GM21717 (cell line): ENCODE data around the gene LBR.

ENCODE experiments used
- ATAC-seq: cut with Tn5 transposase; IDR thresholded peaks from one replicate; pipeline ENCODE4 v1.9.1; 2021; ENCODE audit warnings: mild to moderate bottlenecking, moderate library complexity; ENCODE audit not compliant: unreplicated experiment

Gene LBR

DNA sequence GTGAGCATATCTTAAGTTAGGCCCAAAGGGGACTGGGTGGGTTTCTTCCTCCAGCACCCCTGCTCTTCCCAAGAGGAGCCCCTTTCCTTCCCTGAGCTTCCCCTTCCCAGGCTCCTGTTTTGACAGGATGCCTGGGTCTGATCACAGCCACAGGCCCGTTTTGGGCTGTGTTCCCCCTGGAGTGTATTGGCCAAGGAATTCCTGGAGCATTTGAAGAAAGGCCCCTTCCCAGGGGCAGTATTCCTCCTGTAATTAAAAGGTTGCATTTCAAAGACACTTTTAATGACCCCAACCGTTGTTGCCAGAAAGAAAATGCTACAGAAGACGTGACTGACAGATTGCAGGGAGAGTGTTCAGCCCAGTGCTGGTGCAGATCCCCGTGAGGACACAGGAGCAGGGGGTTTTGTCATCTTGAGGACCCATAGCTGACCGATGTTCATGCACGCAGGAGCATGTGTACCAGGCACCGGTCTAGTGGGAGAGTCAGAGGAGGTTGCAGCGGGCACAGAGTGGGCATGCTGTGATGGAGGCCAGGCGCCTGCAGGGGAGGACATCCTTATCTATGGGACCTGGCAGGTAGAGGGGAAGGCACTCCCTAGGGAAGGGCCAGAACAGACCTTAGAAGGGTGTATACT is 19.3 kb upstream of the LBR start:
- no peak for ATAC-seq

- ATAC-seq: no peak
Observed at GRCh38 chr1:225446595-225446960, 18.7 kb upstream of the LBR start.

- no peak for ATAC-seq
Observed at GRCh38 chr1:225445639-225446594, 18.1 kb upstream of the LBR start.

GRCh38 chr1:225442123-225442505 is 14.3 kb upstream of the LBR start:
- no peak for ATAC-seq

GRCh38 chr1:225441314-225442122 is 13.7 kb upstream of the LBR start:
- peak; percentile 31 for ATAC-seq

DNA sequence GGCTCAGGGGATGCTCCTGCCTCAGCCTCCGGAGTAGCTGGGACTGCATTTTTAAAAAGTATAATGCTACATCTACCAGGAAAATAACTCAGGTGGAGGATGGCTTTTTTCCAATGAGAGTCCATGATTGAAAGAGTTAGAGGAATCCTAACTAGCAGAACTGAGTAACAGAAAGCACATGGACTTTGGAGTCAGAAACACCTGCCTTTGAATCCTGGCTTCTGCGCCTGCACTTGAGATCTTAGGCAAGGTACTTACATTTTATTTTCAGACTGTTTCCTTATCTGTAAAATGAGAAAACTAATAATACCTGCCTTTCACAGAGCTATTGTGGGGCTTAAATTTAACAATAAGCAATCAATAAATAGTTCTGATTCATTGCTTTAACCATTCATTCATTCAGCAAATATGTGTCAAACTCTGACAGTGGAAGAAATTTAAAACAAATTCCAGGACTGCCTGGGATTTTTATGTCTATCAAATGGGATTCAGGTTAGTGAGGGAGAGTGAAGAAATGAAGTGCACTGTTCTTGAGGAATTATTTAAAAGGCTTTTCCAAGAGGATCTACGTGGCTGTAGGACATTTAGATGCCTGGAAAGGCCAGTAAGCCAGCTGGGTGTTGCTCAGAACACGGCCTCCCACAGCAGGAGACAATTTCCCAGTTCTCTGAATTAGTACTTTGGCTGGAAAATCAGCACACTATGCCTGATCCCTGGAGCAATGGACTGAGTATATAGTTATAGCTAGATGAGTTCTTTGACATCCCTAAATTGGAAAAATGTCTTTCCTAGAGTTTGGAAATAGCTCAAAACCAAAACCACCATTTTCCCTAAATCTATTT is 12.8 kb upstream of the LBR start:
- ATAC-seq: no peak

DNA sequence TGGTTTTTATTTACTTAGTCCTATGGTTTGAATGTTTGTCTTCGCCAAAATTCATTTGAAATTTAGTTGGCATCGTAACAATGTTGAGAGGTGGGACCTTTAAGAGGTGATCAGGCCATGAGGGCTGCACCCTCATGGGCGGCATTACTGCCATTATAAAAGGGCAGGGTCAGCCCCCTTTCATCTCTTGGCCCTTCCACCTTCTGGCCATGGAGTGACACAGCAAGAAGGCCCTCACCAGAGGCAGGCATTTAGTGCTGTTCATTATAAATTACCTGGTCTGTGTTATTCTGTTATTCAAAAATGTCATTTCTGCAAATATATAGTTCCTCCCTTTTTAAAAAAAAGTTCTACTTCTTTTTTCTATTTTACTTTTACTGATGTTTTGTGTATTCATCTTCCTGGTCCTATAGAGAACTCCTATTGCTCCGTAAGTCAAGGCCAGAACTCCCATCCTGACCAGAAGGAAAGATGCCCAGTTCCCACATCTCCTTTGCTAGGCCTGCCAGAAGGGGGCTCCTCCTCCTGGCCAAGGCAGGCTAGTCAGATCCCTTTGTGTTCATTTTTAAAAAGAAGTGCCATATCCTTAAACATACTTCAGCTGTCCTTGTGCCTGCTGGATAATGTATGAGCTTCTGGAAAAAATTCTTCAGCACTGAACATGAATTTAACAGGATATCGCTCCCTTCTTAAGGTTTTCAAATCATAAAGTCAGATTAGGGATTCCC is 10.0 kb upstream of the LBR start:
- ATAC-seq: no peak

DNA sequence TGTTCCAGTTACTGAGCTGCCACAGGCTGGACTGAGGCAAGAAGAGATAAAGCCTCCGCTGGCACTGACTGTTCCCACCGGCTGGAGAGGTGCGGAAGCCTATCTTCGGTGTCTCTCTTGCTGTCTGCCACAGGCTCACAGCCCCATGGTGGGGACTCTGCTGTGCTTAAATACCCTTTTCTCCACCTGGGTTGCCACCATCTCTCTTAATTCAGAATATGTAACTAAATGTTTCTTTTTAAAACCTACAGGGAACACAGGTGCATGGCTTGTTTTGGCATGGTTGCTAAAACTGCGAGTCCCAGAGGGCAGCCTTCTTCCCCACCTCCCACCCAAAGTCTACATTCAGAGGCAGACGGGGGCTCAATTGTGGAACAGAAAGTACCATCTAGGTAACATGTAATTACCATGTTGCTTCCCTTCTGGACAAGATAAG is 8.1 kb upstream of the LBR start:
- peak; percentile 76 for ATAC-seq

DNA sequence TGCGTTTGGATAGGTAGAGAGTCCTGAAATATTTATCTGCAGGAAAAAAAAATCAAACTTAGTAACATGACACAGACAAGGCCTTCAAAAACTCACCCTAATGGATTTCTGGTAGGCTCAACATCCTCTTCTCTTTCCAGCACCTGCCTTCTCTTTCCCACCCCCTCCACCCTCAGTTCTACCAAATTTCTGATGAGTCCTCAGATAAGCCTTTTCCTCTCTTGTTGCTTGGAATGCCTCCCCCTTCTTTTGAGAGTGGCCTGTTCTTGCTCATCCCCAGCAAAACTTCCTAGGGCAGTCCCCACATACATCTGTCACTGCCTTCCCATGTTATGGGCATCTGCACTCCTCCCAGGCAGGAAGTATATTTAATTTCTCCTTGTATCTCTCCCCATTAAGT is 7.6 kb upstream of the LBR start:
- ATAC-seq: peak; percentile 31

GRCh38 chr1:225435076-225435475 is 7.2 kb upstream of the LBR start:
- no peak for ATAC-seq

DNA sequence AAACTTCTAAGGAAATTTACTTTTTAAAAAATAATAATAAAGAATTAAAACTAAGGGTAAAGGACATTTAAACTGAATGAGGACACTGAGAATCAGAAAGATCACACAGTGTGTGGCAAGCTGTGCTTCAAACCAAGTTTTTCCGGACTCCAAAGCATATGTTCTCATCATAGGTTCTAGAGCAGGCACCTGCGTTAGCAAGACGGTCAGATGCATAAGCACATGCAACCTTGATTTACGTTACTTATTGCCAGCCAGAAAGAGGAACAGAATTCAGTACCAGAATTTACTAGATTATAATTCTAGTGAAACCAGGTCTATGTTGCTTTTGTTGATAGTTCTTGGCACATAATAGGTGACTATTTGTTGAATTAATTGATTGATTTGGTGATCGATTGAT is 6.2 kb upstream of the LBR start:
- no peak for ATAC-seq

DNA sequence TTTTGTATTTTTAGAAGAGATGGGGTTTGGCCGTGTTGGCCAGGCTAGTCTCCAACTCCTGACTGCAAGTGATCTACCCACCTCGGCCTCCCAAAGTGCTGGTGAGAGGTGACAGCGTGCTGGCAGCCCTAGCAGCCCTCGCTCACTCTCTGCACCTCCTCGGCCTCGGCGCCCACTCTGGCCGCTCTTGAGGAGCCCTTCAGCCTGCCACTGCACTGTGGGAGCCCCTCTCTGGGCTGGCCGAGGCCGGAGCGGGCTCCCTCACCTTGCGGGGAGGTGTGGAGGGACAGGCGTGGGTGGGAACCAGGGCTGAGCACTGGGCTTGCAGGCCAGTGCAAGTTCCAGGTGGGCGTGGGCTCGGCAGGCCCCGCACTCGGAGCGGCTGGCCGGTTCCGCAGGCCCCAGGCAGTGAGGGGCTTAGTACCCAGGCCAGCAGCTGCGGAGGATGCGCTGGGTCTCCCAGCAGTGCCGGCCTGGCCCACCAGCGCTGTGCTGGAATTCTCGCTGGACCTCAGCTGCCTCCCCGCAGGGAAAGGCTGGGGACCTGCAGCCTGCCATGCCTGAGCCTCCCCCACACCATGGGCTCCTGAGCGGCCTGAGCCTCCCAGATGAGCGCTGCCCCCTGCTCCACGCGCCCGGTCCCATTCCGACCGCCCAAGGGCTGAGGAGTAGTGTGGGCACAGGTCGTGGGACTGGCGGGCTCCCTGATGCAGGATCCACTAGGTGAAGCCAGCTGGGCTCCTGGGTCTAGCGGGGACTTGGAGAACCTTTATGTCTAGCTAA is 3.4 kb upstream of the LBR start:
- ATAC-seq: no peak

GRCh38 chr1:225430301-225430700 is 2.5 kb upstream of the LBR start:
- ATAC-seq: no peak

DNA sequence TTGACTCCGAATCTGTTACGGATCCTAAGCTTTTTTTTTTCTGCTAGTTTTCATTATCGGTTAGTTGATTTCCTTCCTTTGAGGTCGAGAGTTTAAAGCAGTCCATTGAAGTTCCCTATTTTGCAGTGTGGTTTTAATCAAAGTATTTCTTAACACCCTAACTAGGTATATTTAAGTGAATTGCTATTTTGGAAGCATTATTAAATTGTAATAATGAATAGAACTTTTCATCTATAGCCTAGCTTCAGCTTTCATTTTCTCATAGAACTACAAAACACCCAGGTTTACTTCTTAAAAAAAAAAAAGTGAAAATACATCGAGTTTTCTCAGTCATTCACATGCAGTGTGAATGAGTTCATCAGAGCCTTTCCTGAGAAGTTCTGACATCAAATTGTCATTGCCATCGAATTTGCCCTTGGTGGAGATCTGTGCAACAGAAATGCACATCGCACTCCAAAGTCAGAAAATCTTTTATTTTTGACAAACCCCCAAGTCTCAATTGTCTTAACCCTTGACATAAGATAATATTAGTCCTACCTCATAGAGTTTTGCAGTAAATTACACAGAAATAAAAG is 1.1 kb upstream of the LBR start:
- peak; percentile 15 for ATAC-seq

- peak; percentile 90 for ATAC-seq
Observed at GRCh38 chr1:225428068-225428880, 436 bp upstream of the LBR start.

DNA sequence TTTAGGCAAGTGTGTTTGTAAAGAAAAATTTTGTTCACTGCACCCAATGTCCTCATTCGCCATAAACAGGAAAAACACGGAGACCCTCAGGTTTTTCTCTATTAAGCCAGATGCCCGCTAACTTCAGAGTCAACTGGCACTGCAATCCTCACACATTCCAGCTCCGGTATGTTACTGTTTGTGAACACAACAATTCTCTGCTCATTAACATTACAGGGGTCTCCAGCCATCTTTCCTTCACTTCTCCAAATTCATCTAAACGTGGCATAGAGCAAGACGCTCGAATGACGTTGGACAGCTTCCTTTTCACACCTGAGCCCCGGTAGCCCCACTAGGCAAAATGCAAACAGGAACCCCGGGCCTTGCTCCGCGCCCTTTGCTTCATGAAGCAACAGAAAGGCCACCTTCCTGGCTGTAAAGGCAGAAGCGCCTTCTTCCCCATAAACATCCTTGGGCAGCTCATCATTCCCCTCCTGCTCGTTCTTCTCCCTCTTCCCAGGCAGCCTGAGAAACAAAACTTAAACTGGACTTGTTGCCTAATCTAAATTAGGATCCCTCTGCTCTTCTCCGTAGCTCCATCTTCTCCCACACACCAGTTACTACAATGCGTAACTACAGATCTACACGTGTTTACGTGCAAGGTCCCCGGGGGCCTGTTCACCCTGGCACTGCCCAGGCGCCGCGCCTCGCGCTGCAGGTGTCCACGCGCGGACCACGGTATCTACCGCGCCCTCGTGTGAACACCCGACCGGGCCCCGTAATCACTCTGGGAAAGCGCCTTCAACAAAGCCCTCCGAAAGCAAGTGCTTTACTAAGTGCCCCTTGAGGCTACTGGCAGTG is 1.2 kb downstream of the LBR start:
- no peak for ATAC-seq

- no peak for ATAC-seq
Observed at GRCh38 chr1:225425201-225425786, 2.5 kb downstream of the LBR start.
